GM21723 (cell line): ENCODE data around the gene RAB10.
"Not testable (repeated sequence)": the region's sequence is repeated elsewhere in the genome, so short reads cannot be mapped to it uniquely, and the experiment has no call there.

Source experiments
- ATAC-seq: cut with Tn5 transposase; IDR thresholded peaks from one replicate; pipeline ENCODE4 v1.9.1; 2021; ENCODE audit warnings: mild to moderate bottlenecking, moderate library complexity; ENCODE audit not compliant: unreplicated experiment

The RAB10 gene

GRCh38 chr2:26086779-26087178 is 52.9 kb downstream of the RAB10 start:
- no peak for ATAC-seq

GRCh38 chr2:26088038-26088643 is 54.3 kb downstream of the RAB10 start:
- no peak for ATAC-seq

DNA sequence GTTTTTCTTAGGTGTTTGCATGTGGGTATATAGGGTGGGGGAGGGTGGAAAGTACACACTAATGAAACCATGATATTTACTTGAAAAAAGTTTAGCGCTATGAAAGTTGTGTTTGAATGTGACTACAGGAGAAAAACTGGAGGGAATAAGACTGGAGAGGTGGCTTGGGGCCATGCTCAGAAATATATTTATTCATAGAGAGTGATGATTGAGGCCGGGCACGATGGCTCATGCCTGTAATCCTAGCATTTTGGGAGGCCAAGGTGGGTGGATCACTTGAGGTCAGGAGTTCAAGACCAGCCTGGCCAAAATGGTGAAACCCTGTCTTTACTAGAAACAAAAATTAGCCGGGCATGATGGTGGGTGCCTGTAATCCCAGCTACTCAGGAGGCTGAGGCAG is 55.0 kb downstream of the RAB10 start:
- not testable (repeated sequence) for ATAC-seq

- no peak for ATAC-seq
Measured at GRCh38 chr2:26089337-26089736, 55.5 kb downstream of the RAB10 start.

GRCh38 chr2:26095758-26096157 is 61.9 kb downstream of the RAB10 start:
- no peak for ATAC-seq

GRCh38 chr2:26099933-26100332 is 66.0 kb downstream of the RAB10 start:
- no peak for ATAC-seq

- ATAC-seq: no peak
Measured at GRCh38 chr2:26100384-26100783, 66.5 kb downstream of the RAB10 start.

DNA sequence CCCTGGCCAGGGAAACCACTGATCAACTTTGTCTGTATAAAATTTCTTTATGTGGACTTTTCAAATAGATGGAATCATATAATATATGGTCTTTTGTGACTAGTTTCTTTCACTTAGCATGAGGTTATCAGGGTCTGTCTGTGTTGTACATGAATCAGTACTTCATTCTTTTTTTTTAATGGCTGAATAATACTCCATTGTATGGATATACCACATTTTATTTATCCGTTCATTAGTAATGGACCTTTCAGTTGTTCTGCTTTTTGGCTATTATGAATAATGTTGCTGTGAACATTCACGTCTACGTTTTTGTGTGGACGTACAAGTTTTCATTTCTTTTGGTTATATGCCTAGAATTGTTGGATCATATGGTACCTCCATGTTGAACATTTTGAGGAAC is 69.9 kb downstream of the RAB10 start:
- no peak for ATAC-seq

GRCh38 chr2:26108701-26109100 is 74.8 kb downstream of the RAB10 start:
- not testable (repeated sequence) for ATAC-seq

DNA sequence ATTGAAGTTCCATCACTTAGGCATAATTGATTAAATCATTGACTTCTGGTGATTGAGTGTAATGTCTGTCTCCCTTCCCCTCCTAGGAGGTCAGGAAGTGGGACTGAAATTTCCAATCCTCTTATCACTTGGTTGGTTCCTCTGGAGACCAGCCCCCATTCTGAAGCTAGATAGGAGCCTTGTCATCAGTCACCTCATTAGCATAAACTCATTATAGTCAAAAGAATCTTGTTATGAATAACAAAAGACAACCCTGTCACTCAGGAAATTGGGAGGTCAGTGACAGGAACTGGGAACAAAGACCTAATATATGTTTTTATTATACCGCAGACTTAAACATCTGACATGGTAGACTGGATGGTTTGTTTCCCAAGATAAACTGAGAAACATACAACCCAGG is 78.3 kb downstream of the RAB10 start:
- no peak for ATAC-seq

GRCh38 chr2:26114151-26114550 is 80.3 kb downstream of the RAB10 start:
- no peak for ATAC-seq

DNA sequence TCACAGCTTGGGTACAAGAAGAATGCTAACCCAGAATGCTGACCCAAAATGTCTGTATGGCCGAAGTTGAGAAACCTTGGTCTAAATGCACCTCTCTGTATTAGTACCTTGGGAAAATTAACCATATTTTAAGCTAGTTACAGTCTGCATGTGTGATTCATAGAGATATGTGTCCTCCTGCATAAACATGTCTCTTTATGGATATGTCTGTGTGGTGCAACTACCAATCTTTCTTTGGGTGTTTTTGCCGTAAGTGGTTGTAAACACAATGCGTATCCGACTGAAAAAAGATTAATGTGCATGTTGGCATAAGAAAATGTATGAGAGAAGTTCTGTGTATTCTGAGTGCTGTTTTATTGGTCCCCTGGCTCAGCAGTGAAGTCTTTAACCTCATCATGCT is 84.8 kb downstream of the RAB10 start:
- no peak for ATAC-seq

GRCh38 chr2:26119521-26119920 is 85.6 kb downstream of the RAB10 start:
- no peak for ATAC-seq

DNA sequence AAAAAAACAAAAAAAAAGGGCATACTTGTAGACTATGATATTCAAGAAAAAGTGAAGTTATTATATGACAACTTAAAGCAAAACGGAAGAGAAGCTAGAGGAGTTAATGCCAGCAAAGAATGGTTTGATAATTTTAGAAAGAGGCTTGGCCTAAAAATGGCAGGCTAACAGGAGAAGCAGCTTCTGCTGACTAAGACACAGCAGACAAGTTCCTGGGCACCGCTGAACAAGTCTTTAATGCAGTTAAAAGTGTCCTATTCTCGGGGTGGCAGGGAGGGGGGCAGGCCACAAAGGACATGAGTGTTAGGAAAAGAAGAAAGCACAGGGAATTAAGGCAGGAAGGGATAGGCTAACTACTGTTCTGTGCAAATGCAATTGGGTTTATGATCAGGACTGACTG is 88.7 kb downstream of the RAB10 start:
- ATAC-seq: no peak

DNA sequence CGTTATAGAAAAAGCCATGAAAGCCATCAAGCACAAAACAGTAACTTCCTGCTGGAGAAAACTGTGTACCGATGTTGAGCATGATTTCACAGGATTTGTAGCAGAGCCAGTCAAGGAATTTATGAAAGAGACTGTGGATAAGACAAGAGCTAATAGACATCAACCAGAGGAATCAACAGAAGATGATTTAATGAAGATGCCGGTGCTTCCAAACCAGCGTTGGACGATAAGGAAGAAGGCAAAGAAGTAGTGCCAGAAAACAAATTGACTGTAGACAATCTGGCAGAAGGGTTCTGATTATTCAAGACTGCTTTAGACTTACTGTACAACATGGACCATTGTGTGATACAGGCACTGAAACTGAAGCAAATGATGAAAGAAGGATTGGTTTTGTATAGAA is 89.5 kb downstream of the RAB10 start:
- ATAC-seq: no peak

- ATAC-seq: no peak
Measured at GRCh38 chr2:26126074-26126473, 92.2 kb downstream of the RAB10 start.

GRCh38 chr2:26128176-26128575 is 94.3 kb downstream of the RAB10 start:
- no peak for ATAC-seq

GRCh38 chr2:26130763-26131162 is 96.9 kb downstream of the RAB10 start:
- no peak for ATAC-seq

DNA sequence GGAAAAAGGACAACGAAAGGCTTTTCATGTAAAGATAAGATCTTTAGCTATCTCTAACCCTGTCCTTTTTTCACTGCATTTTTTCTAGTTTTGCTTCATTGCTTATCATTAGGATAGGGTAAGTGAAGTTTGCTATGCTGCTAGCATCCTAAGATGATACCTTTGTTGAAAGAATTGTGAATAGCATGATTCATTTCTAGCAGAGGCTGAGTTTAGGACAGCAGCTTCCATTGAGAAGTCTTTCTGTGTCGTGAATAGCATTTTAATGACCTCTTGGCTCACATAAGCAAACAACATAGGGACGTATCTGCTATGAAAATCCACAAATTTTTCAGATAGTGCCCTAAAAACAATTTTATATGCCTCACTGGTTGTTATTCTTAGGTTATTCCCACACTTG is 102.6 kb downstream of the RAB10 start:
- ATAC-seq: no peak

DNA sequence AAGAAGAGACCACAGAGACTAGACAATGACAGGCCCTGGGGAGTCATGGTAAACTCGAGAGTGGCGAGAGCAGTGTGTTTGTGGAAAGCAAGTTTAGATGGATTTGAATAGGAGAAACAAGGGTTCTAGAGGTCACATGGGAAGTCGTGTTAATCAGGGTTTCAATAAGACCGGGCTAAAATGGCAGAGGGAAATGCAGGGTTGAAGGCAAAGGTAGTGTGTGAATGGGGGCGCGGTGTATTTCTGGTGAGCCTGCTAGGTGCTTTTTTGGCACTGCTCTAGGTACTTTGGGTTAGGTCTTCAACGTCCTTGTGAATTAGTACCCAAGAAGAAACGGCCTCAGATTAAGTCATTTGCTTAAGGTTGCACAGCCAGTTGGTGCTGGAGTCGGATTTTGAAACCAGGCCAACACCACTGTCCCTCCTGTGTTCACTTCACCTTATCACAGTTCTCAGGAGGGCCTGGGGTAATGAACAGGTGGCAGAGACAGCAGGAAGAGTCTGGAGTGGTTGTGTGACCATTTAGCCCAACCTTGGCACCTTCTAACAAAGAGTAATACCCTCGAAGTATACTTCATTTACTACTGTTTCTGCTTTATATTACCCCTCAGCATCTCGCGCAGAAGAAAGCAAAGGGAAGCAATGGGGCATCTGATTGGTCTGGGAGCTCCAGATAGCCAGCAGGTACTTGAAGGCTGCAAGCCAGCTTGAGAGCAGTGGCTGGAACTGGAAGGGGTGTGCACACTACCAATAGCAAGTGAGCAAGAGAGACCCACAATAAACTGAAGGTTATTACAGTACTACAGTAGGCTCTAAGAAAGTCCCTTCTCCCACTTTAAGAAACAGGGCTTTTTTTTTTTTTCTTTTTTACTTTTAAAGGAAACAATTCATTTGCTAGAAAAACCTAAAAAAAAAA is 105.6 kb downstream of the RAB10 start:
- ATAC-seq: no peak

DNA sequence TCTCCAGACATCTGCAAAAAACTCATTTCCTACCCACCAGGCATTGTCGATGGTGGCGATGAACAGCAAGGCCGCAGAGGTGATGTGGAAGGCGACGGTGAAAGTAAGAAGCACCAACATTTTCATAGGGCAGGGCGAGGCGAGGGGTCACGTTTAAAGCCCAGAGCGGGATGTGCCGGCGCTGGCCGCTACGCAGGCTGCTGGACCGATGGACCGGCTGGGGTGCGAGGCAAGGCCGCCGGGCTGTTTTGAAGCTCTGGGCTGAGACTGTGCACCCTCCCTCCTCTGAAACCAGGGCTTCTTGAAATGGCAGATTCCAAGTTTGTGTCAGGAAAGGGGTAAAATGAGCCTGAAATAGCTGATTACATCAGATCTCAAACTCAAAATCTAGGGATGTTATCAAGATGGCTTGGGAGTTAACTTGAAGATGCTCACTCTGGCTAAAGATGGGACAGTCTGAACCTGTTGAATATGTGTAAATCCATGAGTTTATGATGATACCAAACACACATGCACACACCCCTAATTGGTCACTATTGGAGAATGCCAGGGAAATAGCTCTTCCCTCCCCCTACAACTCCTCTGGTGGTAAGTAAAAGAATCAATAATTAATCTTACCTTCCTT is 107.4 kb downstream of the RAB10 start:
- ATAC-seq: no peak

- ATAC-seq: no peak
Measured at GRCh38 chr2:26144031-26144430, 110.1 kb downstream of the RAB10 start.
